Activated naive CD4-positive, alpha-beta T cell treated with anti-CD3 and anti-CD28 coated beads for 36 hours (primary cell): Measurements from ENCODE around the gene MACF1. TPM values are rescaled to one million over a fixed set of nuclear protein-coding genes. Genes with fewer than 3 reads are reported as not detected.

Source experiments
- CTCF ChIA-PET: fragments of 350-600 bp; sonication (Branson Sonifier 250); formaldehyde crosslinking; loops from one replicate; lab custom pipeline; 2021; ENCODE audit warnings: antibody characterized with exemption; lab: Charles Lee
- DNase-seq: peaks from one replicate; pipeline ENCODE4 v3.0.0-alpha.2; 2020
- H3K27ac Mint-ChIP-seq: one replicate; pipeline ENCODE4 v1.8.0; 2021; ENCODE audit warnings: mild to moderate bottlenecking, mixed read lengths
- H3K27me3 Mint-ChIP-seq: one replicate; pipeline ENCODE4 v1.8.0; 2021; ENCODE audit warnings: low read depth, mixed read lengths
- H3K36me3 Mint-ChIP-seq: one replicate; pipeline ENCODE4 v1.8.0; 2021; ENCODE audit warnings: low read depth, mixed read lengths
- H3K4me1 Mint-ChIP-seq: one replicate; pipeline ENCODE4 v1.8.0; 2021; ENCODE audit warnings: low read depth, mixed read lengths
- H3K4me3 Mint-ChIP-seq: one replicate; pipeline ENCODE4 v1.8.0; 2021; ENCODE audit warnings: mild to moderate bottlenecking, moderate library complexity, mixed read lengths
- H3K9me3 Mint-ChIP-seq: one replicate; pipeline ENCODE4 v1.8.0; 2021; ENCODE audit warnings: mixed read lengths
- intact Hi-C: fragments of 100-400 bp; cut with micrococcal nuclease; formaldehyde crosslinking; loops from one replicate; pipeline ENCODE4 v1.15.1; 2023
- total RNA-seq, 2 experiments: library from RNA; stranded (reverse); gene quantifications; one replicate each; pipeline ENCODE4 v1.2.3, GENCODE V29; 2021

MACF1 gene
- total RNA-seq, 2 experiments from 2014 or later = 174 to 179 TPM

DNA sequence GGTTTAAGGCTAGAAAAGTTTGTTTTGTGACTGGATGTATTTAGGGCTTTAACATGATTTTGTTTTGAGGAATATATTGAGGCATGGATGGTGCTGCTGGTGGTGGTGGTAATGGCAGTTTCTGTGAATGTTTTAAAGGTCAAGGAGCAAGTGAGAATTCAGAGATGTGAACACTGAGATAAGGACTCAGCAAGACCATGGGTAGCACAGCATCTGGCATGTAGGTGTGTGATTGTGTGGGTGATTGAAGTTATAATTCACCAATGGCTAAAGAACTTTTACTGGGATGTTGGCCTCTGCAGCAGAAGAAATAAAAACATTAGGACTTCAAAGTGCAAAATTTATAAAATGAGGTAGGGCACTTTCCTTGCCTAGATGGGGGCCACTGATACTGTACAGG, 65.9 kb downstream of the MACF1 start:
- intact Hi-C loops = no loop called here
- no peak overlapping the region for H3K4me3 Mint-ChIP-seq

DNA sequence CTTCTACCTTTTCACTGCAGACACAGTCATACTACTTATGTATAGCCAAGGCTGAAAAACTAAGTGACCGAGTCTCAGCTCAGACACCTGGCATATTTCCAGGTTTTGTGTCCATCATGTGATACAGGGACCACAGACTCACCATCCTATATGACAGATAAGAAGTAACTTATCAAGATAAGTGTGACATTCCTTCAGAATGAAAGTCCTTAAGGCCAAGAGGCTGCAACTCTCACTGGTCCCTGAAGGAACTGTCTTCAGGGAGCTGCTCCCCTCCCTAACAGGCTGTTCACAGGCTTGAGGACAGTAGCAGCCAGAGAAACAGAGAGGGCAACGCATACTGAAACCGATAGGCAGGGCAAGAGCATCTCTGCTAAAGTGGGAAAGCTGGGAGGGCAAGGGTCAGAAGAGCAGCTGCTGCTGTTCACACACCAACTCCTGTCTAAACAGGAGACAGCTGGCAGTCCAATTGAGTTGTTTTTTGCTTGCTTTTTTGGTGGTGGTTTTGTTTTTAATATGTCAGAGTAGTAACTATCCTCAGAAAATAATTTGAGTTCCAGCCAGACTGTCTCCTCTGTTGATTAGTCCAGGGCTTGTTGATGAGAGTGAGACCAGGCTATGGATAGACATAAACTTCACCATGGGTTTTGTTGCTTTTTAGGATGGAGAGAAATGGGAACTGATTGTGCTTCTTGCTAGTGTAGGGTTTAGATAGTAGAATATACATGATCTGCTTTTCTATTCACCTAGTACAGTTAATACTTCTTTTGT, 67.7 kb downstream of the MACF1 start:
- H3K4me3 Mint-ChIP-seq = no peak overlapping the region
- H3K27ac Mint-ChIP-seq = no peak overlapping the region
- CTCF ChIA-PET = interaction anchor here (0.9 to 1.8 kb wide), 4 partner anchors 14 to 138 kb away, joined by 3 to 7 read pairs (median 4); no protein-coding TSS in a partner anchor
- H3K36me3 Mint-ChIP-seq = peaks cover 11% of the 10 kb centered on the region
- no peaks in the 10 kb centered on the region for H3K27me3 Mint-ChIP-seq
- H3K4me1 Mint-ChIP-seq = peaks cover 68% of the 10 kb centered on the region
- intact Hi-C loops = no loop called here
- H3K9me3 Mint-ChIP-seq = no peaks in the 10 kb centered on the region
- DNase-seq = peak; percentile 28

More for the DNA sequence above, 65.9 kb downstream of the MACF1 start:
- H3K27ac Mint-ChIP-seq = no peak overlapping the region
- peaks cover 11% of the 10 kb centered on the region for H3K36me3 Mint-ChIP-seq
- no peak for DNase-seq
- H3K9me3 Mint-ChIP-seq = no peaks in the 10 kb centered on the region
- H3K27me3 Mint-ChIP-seq = no peaks in the 10 kb centered on the region
- H3K4me1 Mint-ChIP-seq = peaks cover 72% of the 10 kb centered on the region
- CTCF ChIA-PET = interaction anchor here (1.6 to 1.7 kb wide), 2 partner anchors 12 to 140 kb away, joined by 7 to 13 read pairs; no protein-coding TSS in a partner anchor

DNA sequence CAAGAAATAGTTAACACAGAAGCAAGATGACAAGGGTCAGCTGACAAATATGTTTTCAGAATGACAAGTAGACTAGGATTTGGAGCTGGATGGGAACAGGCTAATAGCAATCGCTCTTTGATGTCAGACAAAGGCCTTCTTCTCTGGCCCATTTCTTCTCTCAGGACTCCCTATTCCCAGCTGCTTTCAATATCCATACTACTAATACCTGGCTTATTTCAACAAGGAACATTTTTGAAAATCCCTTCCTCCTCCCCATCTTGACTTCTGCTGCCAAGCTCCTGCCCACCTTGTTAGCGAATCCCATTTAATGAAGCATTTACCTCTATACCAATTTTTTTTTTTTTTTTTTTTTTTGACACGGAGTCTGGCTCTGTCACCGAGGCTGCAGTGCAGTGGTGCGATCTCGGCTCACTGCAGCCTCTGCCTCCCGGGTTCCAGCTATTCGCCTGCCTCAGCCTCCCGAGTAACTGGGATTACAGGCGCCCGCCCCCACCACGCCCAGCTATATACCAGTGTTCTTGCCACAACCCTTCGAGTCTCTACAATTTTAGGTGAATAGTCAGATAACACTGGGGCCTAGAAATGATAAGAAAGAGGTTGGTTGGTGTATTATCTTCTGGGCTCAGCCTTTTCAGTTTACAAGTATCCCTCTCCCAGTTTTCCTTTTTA, 68.4 kb downstream of the MACF1 start:
- CTCF ChIA-PET = interaction anchor here (0.7 to 1.8 kb wide), 6 partner anchors 14 to 174 kb away, joined by 3 to 7 read pairs (median 4); no protein-coding TSS in a partner anchor
- H3K4me1 Mint-ChIP-seq = peaks cover 73% of the 10 kb centered on the region

DNA sequence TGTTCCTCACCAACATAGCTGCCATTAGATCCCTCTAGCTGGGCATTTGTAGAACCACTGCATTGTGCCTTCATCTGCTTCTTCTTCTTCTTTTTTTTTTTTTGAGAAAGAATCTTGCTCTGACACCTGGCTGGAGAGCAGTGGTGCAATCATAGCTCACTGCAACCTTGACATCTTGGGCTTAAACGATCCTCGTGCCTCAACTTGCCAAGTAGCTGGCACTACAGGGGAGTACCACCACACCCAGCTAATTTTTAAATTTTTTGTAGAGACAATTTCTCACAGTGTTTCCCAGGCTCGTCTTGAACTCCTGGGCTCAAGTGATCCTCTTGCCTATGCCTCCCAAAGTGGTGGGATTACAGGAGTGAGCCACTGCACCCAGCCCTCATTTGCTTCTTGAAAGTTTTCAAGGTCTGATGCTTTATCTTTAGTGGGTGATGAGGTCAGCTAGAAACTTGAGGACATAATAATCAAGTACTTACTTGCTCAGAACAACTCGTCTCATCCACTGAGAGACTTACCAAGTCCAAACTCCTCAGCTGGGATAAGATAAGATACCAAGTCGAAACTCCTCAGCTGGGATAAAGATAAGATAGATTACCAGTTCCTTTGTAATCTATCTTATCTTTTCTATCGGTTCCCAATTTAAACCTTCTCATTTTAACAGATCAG, 71.5 kb downstream of the MACF1 start:
- Mint-ChIP-seq H3K4me1 (peaks cover 58% of the 10 kb centered on the region), H3K36me3 (no peaks in the 10 kb centered on the region), H3K4me3 (no peak overlapping the region), H3K27me3 (no peaks in the 10 kb centered on the region), H3K9me3 (no peaks in the 10 kb centered on the region), H3K27ac (no peak overlapping the region)
- CTCF ChIA-PET = interaction anchor here (0.5 to 1.0 kb wide), 2 partner anchors 84 to 266 kb away, joined by 4 read pairs; no protein-coding TSS in a partner anchor
- intact Hi-C loops = no loop called here
- no peak for DNase-seq

More for the DNA sequence above, 68.4 kb downstream of the MACF1 start:
- no peak for DNase-seq
- H3K9me3 Mint-ChIP-seq = no peaks in the 10 kb centered on the region
- no peak overlapping the region for H3K4me3 Mint-ChIP-seq
- H3K27ac Mint-ChIP-seq = no peak overlapping the region
- no peaks in the 10 kb centered on the region for H3K27me3 Mint-ChIP-seq
- intact Hi-C loops = no loop called here
- peaks cover 11% of the 10 kb centered on the region for H3K36me3 Mint-ChIP-seq

DNA sequence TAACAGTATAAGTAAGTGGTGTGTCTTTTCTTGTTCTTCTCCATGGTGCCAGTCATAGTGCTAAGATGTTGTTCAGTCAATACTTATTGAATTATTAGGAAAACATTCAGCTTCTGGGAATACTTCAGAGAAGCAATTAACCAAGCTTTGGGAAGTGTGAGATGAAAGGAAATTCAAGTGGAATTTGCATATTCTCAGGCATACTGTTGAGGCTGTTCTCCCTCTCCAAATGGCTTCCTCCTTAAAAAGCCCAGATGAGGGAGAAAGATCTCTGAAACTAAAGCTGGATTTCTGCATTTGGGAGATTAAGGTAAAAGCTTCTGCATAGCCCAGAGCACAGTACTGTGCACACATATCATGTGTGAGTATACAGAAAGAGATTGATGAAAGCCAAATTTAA, 73.4 kb downstream of the MACF1 start:
- Mint-ChIP-seq H3K36me3 (peaks cover 5% of the 10 kb centered on the region), H3K4me1 (peaks cover 39% of the 10 kb centered on the region), H3K4me3 (no peak overlapping the region), H3K27me3 (no peaks in the 10 kb centered on the region), H3K9me3 (no peaks in the 10 kb centered on the region), H3K27ac (no peak overlapping the region)
- DNase-seq = no peak
- intact Hi-C loops = no loop called here
- CTCF ChIA-PET = interaction anchor here (0.7 to 2.4 kb wide), 3 partner anchors 10 to 179 kb away, joined by 3 to 7 read pairs (median 6); no protein-coding TSS in a partner anchor

GRCh38 chr1:39282537-39283216, 78.2 kb downstream of the MACF1 start:
- Mint-ChIP-seq H3K9me3 (no peaks in the 10 kb centered on the region), H3K36me3 (peaks cover 40% of the 10 kb centered on the region), H3K27me3 (no peaks in the 10 kb centered on the region), H3K4me1 (peaks cover 17% of the 10 kb centered on the region), H3K4me3 (no peak overlapping the region), H3K27ac (no peak overlapping the region)
- intact Hi-C loops = no loop called here
- no peak for DNase-seq
- CTCF ChIA-PET = no interaction called here

- Mint-ChIP-seq H3K36me3 (peaks cover 45% of the 10 kb centered on the region), H3K4me1 (peaks cover 6% of the 10 kb centered on the region), H3K27me3 (no peaks in the 10 kb centered on the region), H3K9me3 (no peaks in the 10 kb centered on the region), H3K27ac (no peak overlapping the region), H3K4me3 (no peak overlapping the region)
- CTCF ChIA-PET = interaction anchor here (0.7 kb wide), 1 partner anchor 1192 kb away, joined by 3 read pairs; no protein-coding TSS in a partner anchor
- intact Hi-C loops = no loop called here
- no peak for DNase-seq
These were observed 79.4 kb downstream of the MACF1 start for GRCh38 chr1:39283858-39284257.

- Mint-ChIP-seq H3K9me3 (no peaks in the 10 kb centered on the region), H3K4me3 (no peak overlapping the region), H3K4me1 (peaks cover 3% of the 10 kb centered on the region), H3K27ac (no peak overlapping the region), H3K36me3 (peaks cover 61% of the 10 kb centered on the region), H3K27me3 (no peaks in the 10 kb centered on the region)
- no peak for DNase-seq
- intact Hi-C loops = no loop called here
- CTCF ChIA-PET = interaction anchor here (0.6 to 1.7 kb wide), 5 partner anchors 8 to 1026 kb away, joined by 3 to 5 read pairs (median 4); no protein-coding TSS in a partner anchor
These were observed 83.0 kb downstream of the MACF1 start for GRCh38 chr1:39287541-39287940.

DNA sequence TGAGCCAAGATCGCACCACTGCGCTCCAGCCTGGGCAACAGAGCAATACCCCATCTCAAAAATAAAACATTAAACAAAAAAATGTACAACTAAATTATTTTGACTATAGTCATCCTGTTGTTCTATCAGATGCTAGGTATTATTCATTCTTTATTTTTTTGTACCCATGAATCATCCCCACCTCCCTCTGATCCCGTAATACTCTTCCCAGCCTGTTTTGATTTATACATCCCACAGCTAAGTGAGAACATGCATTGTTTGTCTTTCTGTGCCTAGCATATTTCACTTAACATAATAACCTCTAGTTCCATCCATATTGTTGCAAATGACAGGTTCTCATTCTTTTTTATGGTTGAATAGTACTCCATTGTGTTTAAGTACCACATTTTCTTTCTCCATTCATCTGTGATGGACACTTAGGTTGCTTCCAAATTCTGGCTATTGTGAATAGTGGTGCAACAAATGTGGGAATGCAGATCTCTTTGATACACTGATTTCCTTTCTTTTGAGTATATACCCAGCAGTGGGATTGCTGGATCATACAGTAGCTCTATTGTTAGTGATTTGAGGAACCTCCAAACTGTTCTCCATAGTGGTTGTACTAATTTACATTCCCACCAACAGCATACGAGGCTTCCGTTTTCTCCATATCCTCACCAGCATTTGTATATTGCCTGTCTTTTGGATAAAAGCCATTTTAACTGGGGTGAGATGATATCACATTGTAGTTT, 84.4 kb downstream of the MACF1 start:
- CTCF ChIA-PET = interaction anchor here (0.6 to 1.3 kb wide), 3 partner anchors 24 to 98 kb away, joined by 3 to 4 read pairs (median 3); no protein-coding TSS in a partner anchor
- Mint-ChIP-seq H3K36me3 (peaks cover 57% of the 10 kb centered on the region), H3K27ac (no peak overlapping the region)

GRCh38 chr1:39292401-39292800, 87.9 kb downstream of the MACF1 start:
- no peak for DNase-seq
- intact Hi-C loops = no loop called here
- peaks cover 57% of the 10 kb centered on the region for H3K36me3 Mint-ChIP-seq
- H3K4me3 Mint-ChIP-seq = no peak overlapping the region
- no peak overlapping the region for H3K27ac Mint-ChIP-seq
- H3K27me3 Mint-ChIP-seq = no peaks in the 10 kb centered on the region
- CTCF ChIA-PET = interaction anchor here (1.6 kb wide), 2 partner anchors 100 to 119 kb away, joined by 3 to 7 read pairs; no protein-coding TSS in a partner anchor
- H3K9me3 Mint-ChIP-seq = no peaks in the 10 kb centered on the region
- H3K4me1 Mint-ChIP-seq = peaks cover 11% of the 10 kb centered on the region

More for the DNA sequence above, 84.4 kb downstream of the MACF1 start:
- H3K9me3 Mint-ChIP-seq = no peaks in the 10 kb centered on the region
- no peak for DNase-seq
- H3K4me1 Mint-ChIP-seq = peaks cover 10% of the 10 kb centered on the region
- intact Hi-C loops = no loop called here
- no peak overlapping the region for H3K4me3 Mint-ChIP-seq
- H3K27me3 Mint-ChIP-seq = no peaks in the 10 kb centered on the region
